Neural cell (in vitro differentiated cells): Measurements from ENCODE around the gene CSMD2. TPM values are rescaled to one million over a fixed set of nuclear protein-coding genes. Genes with fewer than 3 reads are reported as not detected.

ENCODE experiments used
- H2AFZ ChIP-seq: fragments of 200-600, 300-800 bp; sonication (generic), shearing (Covaris generic); 2 replicates; pipeline ENCODE4 v1.6.0; 2014; ENCODE audit warnings: low read depth, mild to moderate bottlenecking, antibody characterized with exemption, low read length, moderate library complexity
- H3F3A ChIP-seq: fragments of 200-600 bp; shearing (Covaris generic); 2 replicates; pipeline ENCODE4 v1.6.1; 2016; ENCODE audit warnings: mild to moderate bottlenecking, moderate library complexity, mixed read lengths, antibody characterized with exemption, low read length; ENCODE audit not compliant: insufficient read depth, poor library complexity, severe bottlenecking
- H3K27ac ChIP-seq: fragments of 200-600, 300-800 bp; sonication (generic), shearing (Covaris generic); 2 replicates; pipeline ENCODE4 v1.5.1; 2014; ENCODE audit warnings: mild to moderate bottlenecking, low read length, moderate library complexity
- H3K27me3 ChIP-seq: fragments of 300-800, 200-600 bp; sonication (generic), shearing (Covaris generic); 2 replicates; pipeline ENCODE4 v1.6.0; 2014; ENCODE audit warnings: mild to moderate bottlenecking, low read depth, low read length, moderate library complexity; ENCODE audit not compliant: insufficient read depth
- H3K36me3 ChIP-seq: fragments of 300-800, 200-600 bp; sonication (generic), shearing (Covaris generic); 2 replicates; pipeline ENCODE4 v1.5.1; 2014; ENCODE audit warnings: mild to moderate bottlenecking, antibody characterized with exemption, low read length, moderate library complexity; ENCODE audit not compliant: insufficient read depth
- H3K4me2 ChIP-seq: fragments of 300-800, 200-600 bp; sonication (generic), shearing (Covaris generic); 2 replicates; pipeline ENCODE4 v1.6.0; 2014; ENCODE audit warnings: mild to moderate bottlenecking, low read length
- H3K4me3 ChIP-seq: fragments of 300-800, 200-600 bp; sonication (generic), shearing (Covaris generic); 2 replicates; pipeline ENCODE4 v1.5.1; 2014; ENCODE audit warnings: mild to moderate bottlenecking, low read length, moderate library complexity
- H3K79me2 ChIP-seq: fragments of 200-600 bp; shearing (Covaris generic); replicated peaks from 2 replicates; pipeline ENCODE4 v1.6.0; 2014; ENCODE audit warnings: mild to moderate bottlenecking, low read length, moderate library complexity; ENCODE audit not compliant: insufficient read depth
- H3K9ac ChIP-seq: fragments of 300-800, 200-600 bp; sonication (generic), shearing (Covaris generic); 2 replicates; pipeline ENCODE4 v1.6.1; 2016; ENCODE audit warnings: mild to moderate bottlenecking, low read length, mixed read lengths
- H3K9me2 ChIP-seq: fragments of 200-600 bp; shearing (Covaris generic); 2 replicates; pipeline ENCODE4 v1.6.1; 2016; ENCODE audit warnings: mild to moderate bottlenecking, low read length, mixed read lengths; ENCODE audit not compliant: insufficient read depth
- H3K9me3 ChIP-seq: fragments of 200-600, 300-800 bp; sonication (generic), shearing (Covaris generic); 2 replicates; pipeline ENCODE4 v1.6.1; 2016; ENCODE audit warnings: mild to moderate bottlenecking, mixed run types, low read length, moderate library complexity, mixed read lengths
- H4K20me1 ChIP-seq: fragments of 200-600 bp; shearing (Covaris generic); 2 replicates; pipeline ENCODE4 v1.6.1; 2016; ENCODE audit warnings: mild to moderate bottlenecking, mixed run types; ENCODE audit not compliant: insufficient read depth
- CTCF ChIP-seq: fragments of 450-650 bp; IDR thresholded peaks from 2 replicates; pipeline ENCODE4 v1.5.1; 2014; ENCODE audit warnings: antibody characterized with exemption, mild to moderate bottlenecking, moderate library complexity; ENCODE audit not compliant: poor library complexity, severe bottlenecking
- EP300 ChIP-seq: fragments of 450-650 bp; conservative IDR thresholded peaks from 2 replicates; pipeline ENCODE4 v1.6.1; 2014; ENCODE audit warnings: antibody characterized with exemption, mild to moderate bottlenecking, moderate library complexity; ENCODE audit not compliant: poor library complexity, severe bottlenecking
- EZH2 ChIP-seq: fragments of 200-600, 300-800 bp; shearing (Covaris generic), sonication (generic); IDR thresholded peaks from 2 replicates; pipeline ENCODE4 v1.6.1; 2014; ENCODE audit warnings: antibody characterized with exemption, low read length, borderline replicate concordance, mild to moderate bottlenecking; ENCODE audit not compliant: insufficient read depth, poor library complexity, severe bottlenecking
- MXI1 ChIP-seq: fragments of 450-650 bp; conservative IDR thresholded peaks from 2 replicates; pipeline ENCODE4 v1.6.1; 2014; ENCODE audit warnings: antibody characterized with exemption, mild to moderate bottlenecking; ENCODE audit not compliant: poor library complexity, severe bottlenecking
- POLR2AphosphoS5 ChIP-seq: IDR thresholded peaks from 2 replicates; pipeline ENCODE4 v1.6.1; 2012
- RAD21 ChIP-seq: fragments of 450-650 bp; conservative IDR thresholded peaks from 2 replicates; pipeline ENCODE4 v1.6.1; 2014; ENCODE audit warnings: antibody characterized with exemption, mild to moderate bottlenecking, moderate library complexity
- REST ChIP-seq: IDR thresholded peaks from 2 replicates; pipeline ENCODE4 v1.6.1; 2012; ENCODE audit warnings: borderline replicate concordance
- SMC3 ChIP-seq: fragments of 450-650 bp; conservative IDR thresholded peaks from 2 replicates; pipeline ENCODE4 v1.6.1; 2014; ENCODE audit warnings: antibody characterized with exemption, mild to moderate bottlenecking, moderate library complexity; ENCODE audit not compliant: poor library complexity
- TAF1 ChIP-seq: IDR thresholded peaks from 2 replicates; pipeline ENCODE4 v1.6.1; 2012; ENCODE audit warnings: low read depth
- polyA plus RNA-seq: library from polyadenylated mRNA; depleted of rRNA; stranded (reverse); fragments of >200 nt; gene quantifications from 2 replicates; pipeline ENCODE4 v1.2.3, GENCODE V29; 2014

Gene CSMD2
- polyA plus RNA-seq, 1 donor from 2014 or later, result 9.6 TPM

- TF ChIP-seq SMC3 (no peak), MXI1 (no peak), EP300 (no peak), RAD21 (no peak), REST (no peak), CTCF (no peak), POLR2AphosphoS5 (no peak), TAF1 (no peak), EZH2 (no peak)
- H4K20me1 ChIP-seq, result no peaks in the 10 kb centered on the region
- no peak overlapping the region for H3K27ac ChIP-seq
- no peaks in the 10 kb centered on the region for H3K36me3 ChIP-seq
- H3K27me3 ChIP-seq, result peaks cover 44% of the 10 kb centered on the region
- peak overlapping the region; percentile 83 for H3K9ac ChIP-seq
- no peaks in the 10 kb centered on the region for H3K9me2 ChIP-seq
- peak overlapping the region; percentile 96 for H3K4me3 ChIP-seq
- H3K79me2 ChIP-seq, result no peaks in the 10 kb centered on the region
- no peaks in the 10 kb centered on the region for H3K9me3 ChIP-seq
- H3F3A ChIP-seq, result no peaks in the 10 kb centered on the region
- no peak overlapping the region for H2AFZ ChIP-seq
- no peak overlapping the region for H3K4me2 ChIP-seq
Measured at GRCh38 chr1:34166625-34167361, 1.8 kb upstream of the CSMD2 start.

GRCh38 chr1:34166191-34166624, 1.2 kb upstream of the CSMD2 start:
- no peaks in the 10 kb centered on the region for H4K20me1 ChIP-seq
- no peak overlapping the region for H3K27ac ChIP-seq
- H3K4me2 ChIP-seq, result no peak overlapping the region
- peak overlapping the region; percentile 83 for H3K9ac ChIP-seq
- peak overlapping the region; percentile 96 for H3K4me3 ChIP-seq
- no peaks in the 10 kb centered on the region for H3F3A ChIP-seq
- no peaks in the 10 kb centered on the region for H3K79me2 ChIP-seq
- H2AFZ ChIP-seq, result no peak overlapping the region
- no peaks in the 10 kb centered on the region for H3K9me2 ChIP-seq
- peaks cover 48% of the 10 kb centered on the region for H3K27me3 ChIP-seq
- no peaks in the 10 kb centered on the region for H3K9me3 ChIP-seq
- no peaks in the 10 kb centered on the region for H3K36me3 ChIP-seq
- TF ChIP-seq RAD21, result no peak
- no peak for TF ChIP-seq EP300
